DOHH2 (cell line): Measurements from ENCODE around the gene KCNMA1.

ENCODE experiments used
- H3F3A ChIP-seq: fragments of 200-600 bp; sonication (generic), shearing (Covaris generic); 2 replicates; pipeline ENCODE4 v1.6.0; 2016; ENCODE audit warnings: antibody characterized with exemption, mild to moderate bottlenecking; ENCODE audit not compliant: control insufficient read depth, insufficient read depth
- H3K27ac ChIP-seq: fragments of 200-600 bp; sonication (generic); 2 replicates; pipeline ENCODE4 v1.5.1; 2014; ENCODE audit warnings: low read depth, mild to moderate bottlenecking, low read length, moderate library complexity
- H3K27me3 ChIP-seq: fragments of 200-600 bp; sonication (generic); 2 replicates; pipeline ENCODE4 v1.6.1; 2014; ENCODE audit warnings: mild to moderate bottlenecking, low read length, mixed read lengths; ENCODE audit not compliant: control insufficient read depth
- H3K36me3 ChIP-seq: fragments of 200-600 bp; sonication (generic); 2 replicates; pipeline ENCODE4 v1.6.1; 2014; ENCODE audit warnings: mild to moderate bottlenecking, low read length, moderate library complexity, mixed read lengths; ENCODE audit not compliant: control insufficient read depth
- H3K4me1 ChIP-seq: fragments of 200-600 bp; sonication (generic); 2 replicates; pipeline ENCODE4 v1.6.1; 2014; ENCODE audit warnings: mild to moderate bottlenecking, low read length, mixed read lengths; ENCODE audit not compliant: control insufficient read depth
- H3K4me2 ChIP-seq: fragments of 200-600 bp; sonication (generic); 2 replicates; pipeline ENCODE4 v1.6.0; 2014; ENCODE audit warnings: mild to moderate bottlenecking, low read length, moderate library complexity
- H3K4me3 ChIP-seq: fragments of 200-600 bp; sonication (generic); 2 replicates; pipeline ENCODE4 v1.5.1; 2014; ENCODE audit warnings: mild to moderate bottlenecking, low read length, mixed read lengths
- H3K79me2 ChIP-seq: fragments of 200-600 bp; sonication (generic); 2 replicates; pipeline ENCODE4 v1.6.1; 2014; ENCODE audit warnings: mild to moderate bottlenecking, low read length, mixed read lengths; ENCODE audit not compliant: control insufficient read depth
- H3K9me2 ChIP-seq: fragments of 200-600 bp; sonication (generic); replicated peaks from 2 replicates; pipeline ENCODE4 v1.6.1; 2014; ENCODE audit warnings: mild to moderate bottlenecking, low read length, mixed read lengths; ENCODE audit not compliant: control insufficient read depth
- H3K9me3 ChIP-seq: fragments of 200-600 bp; sonication (generic); 2 replicates; pipeline ENCODE4 v1.6.1; 2014; ENCODE audit warnings: antibody characterized with exemption, low read length, mixed read lengths; ENCODE audit not compliant: control insufficient read depth, insufficient read depth
- H4K20me1 ChIP-seq: fragments of 200-600 bp; sonication (generic); 2 replicates; pipeline ENCODE4 v1.6.0; 2014; ENCODE audit warnings: low read depth, mild to moderate bottlenecking, antibody characterized with exemption, low read length, moderate library complexity; ENCODE audit not compliant: control insufficient read depth, insufficient read depth
- CTCF ChIP-seq: fragments of 200-600 bp; sonication (generic); IDR thresholded peaks from one replicate; pipeline ENCODE4 v1.5.1; 2014; ENCODE audit warnings: antibody characterized with exemption, mild to moderate bottlenecking, low read depth, low read length; ENCODE audit not compliant: poor library complexity, severe bottlenecking
- EZH2phosphoT487 ChIP-seq: fragments of 200-600 bp; sonication (generic); IDR thresholded peaks from 2 replicates; pipeline ENCODE4 v1.6.1; 2017; ENCODE audit warnings: borderline replicate concordance, mild to moderate bottlenecking, antibody characterized with exemption, low read length, moderate library complexity, mixed read lengths

Gene KCNMA1

GRCh38 chr10:77398986-77399755 is 238.4 kb downstream of the KCNMA1 start:
- H3K27me3 ChIP-seq: peaks cover 2% of the 10 kb centered on the region; the same call in 1 of the 2 replicates

GRCh38 chr10:77398558-77398957 is 239.1 kb downstream of the KCNMA1 start:
- Histone ChIP-seq H4K20me1 (no peaks in the 10 kb centered on the region), H3K4me2 (no peak overlapping the region), H3K9me3 (no peaks in the 10 kb centered on the region), H3K4me1 (peaks cover 6% of the 10 kb centered on the region; the same call in 1 of the 2 replicates), H3K9me2 (no peaks in the 10 kb centered on the region), H3F3A (no peaks in the 10 kb centered on the region), H3K27ac (no peak overlapping the region), H3K36me3 (no peaks in the 10 kb centered on the region), H3K4me3 (no peak overlapping the region), H3K79me2 (no peaks in the 10 kb centered on the region), H3K27me3 (peaks cover 2% of the 10 kb centered on the region; the same call in 1 of the 2 replicates)
- TF ChIP-seq EZH2phosphoT487 (no peak), CTCF (no peak)

More at GRCh38 chr10:77398986-77399755, 238.4 kb downstream of the KCNMA1 start:
- no peak for TF ChIP-seq CTCF
- TF ChIP-seq EZH2phosphoT487: no peak
- Histone ChIP-seq H3K4me1 (peaks cover 6% of the 10 kb centered on the region; the same call in 1 of the 2 replicates), H3K36me3 (no peaks in the 10 kb centered on the region), H4K20me1 (no peaks in the 10 kb centered on the region), H3K79me2 (no peaks in the 10 kb centered on the region), H3K27ac (no peak overlapping the region), H3F3A (no peaks in the 10 kb centered on the region), H3K4me2 (no peak overlapping the region), H3K4me3 (no peak overlapping the region), H3K9me3 (no peaks in the 10 kb centered on the region), H3K9me2 (no peaks in the 10 kb centered on the region)

- Histone ChIP-seq H3K9me2 (no peaks in the 10 kb centered on the region), H3K79me2 (no peaks in the 10 kb centered on the region), H3K9me3 (no peaks in the 10 kb centered on the region), H3K36me3 (no peaks in the 10 kb centered on the region), H3K4me1 (peaks cover 6% of the 10 kb centered on the region; the same call in 1 of the 2 replicates), H3K4me2 (no peak overlapping the region), H3K27ac (no peak overlapping the region), H3K27me3 (peaks cover 2% of the 10 kb centered on the region; the same call in 1 of the 2 replicates), H4K20me1 (no peaks in the 10 kb centered on the region), H3K4me3 (no peak overlapping the region), H3F3A (no peaks in the 10 kb centered on the region)
- TF ChIP-seq EZH2phosphoT487 (no peak), CTCF (no peak)
Measured at GRCh38 chr10:77397103-77397502, 240.5 kb downstream of the KCNMA1 start.
